ENCODE results near the gene RNF214. TPM values are rescaled to one million over a fixed set of nuclear protein-coding genes. Genes with fewer than 3 reads are reported as not detected.

RNF214 gene
- total and polyA plus RNA-seq, 2 donors (not counting 1 experiment from before 2014, with no cell fraction given), result 12.1 to 13.4 TPM

- Histone ChIP-seq H3K9me3 (ENCODE audit: control insufficient read depth, insufficient read depth, low read depth, low read length) (no peaks in the 10 kb centered on the region), H3K27me3 (ENCODE audit: control insufficient read depth, insufficient read depth, low read length) (no peaks in the 10 kb centered on the region), H3K4me1 (ENCODE audit: control insufficient read depth, extremely low read depth, insufficient read depth, low read length) (peaks cover 14% of the 10 kb centered on the region), H2AFZ (ENCODE audit: low read length) (no peak overlapping the region), H3K79me2 (ENCODE audit: control insufficient read depth, insufficient read depth, low read length) (no peaks in the 10 kb centered on the region), H4K20me1 (ENCODE audit: control insufficient read depth, extremely low read depth, insufficient read depth, low read length) (no peaks in the 10 kb centered on the region), H3K4me3 (replicated peaks in 1 of 4; ENCODE audit: control extremely low read depth in 1 of 4, insufficient read depth in 1 of 4, low read depth in 3 of 4, low read length in 4 of 4) (no peak overlapping the region), H3K4me2 (ENCODE audit: extremely low read depth, insufficient read depth, low read length) (no peak overlapping the region), H3K27ac (ENCODE audit: insufficient read depth, low read length) (no peak overlapping the region), H3K9ac (ENCODE audit: insufficient read depth, low read length) (no peak overlapping the region), H3K36me3 (ENCODE audit: control insufficient read depth, insufficient read depth, low read length) (peaks cover 2% of the 10 kb centered on the region)
- TF ChIP-seq CTCF (conservative IDR thresholded peaks at IDR 0.05 in 1 of 2, IDR thresholded peaks at IDR 0.05 in 1 of 2; ENCODE audit: low read depth in 1 of 2, low read length in 2 of 2), result no peak
- no peak for TF ChIP-seq EZH2 (IDR thresholded peaks at IDR 0.05; ENCODE audit: low read length, missing control alignments)
- no peak for DNase-seq (ENCODE audit: low read depth in 2 of 2)
These were observed 51.6 kb downstream of the RNF214 start for GRCh38 chr11:117284053-117284452.

GRCh38 chr11:117286588-117286987 lies 54.1 kb downstream of the RNF214 start:
- H3K9me3 ChIP-seq (ENCODE audit: control insufficient read depth, insufficient read depth, low read depth, low read length), result no peaks in the 10 kb centered on the region
- H3K27ac ChIP-seq (ENCODE audit: insufficient read depth, low read length), result no peak overlapping the region
- no peak overlapping the region for H3K9ac ChIP-seq (ENCODE audit: insufficient read depth, low read length)
- no peak overlapping the region for H3K4me3 ChIP-seq (replicated peaks in 1 of 4; ENCODE audit: control extremely low read depth in 1 of 4, insufficient read depth in 1 of 4, low read depth in 3 of 4, low read length in 4 of 4)
- peaks cover 15% of the 10 kb centered on the region for H3K36me3 ChIP-seq (ENCODE audit: control insufficient read depth, insufficient read depth, low read length)
- no peak overlapping the region for H3K4me2 ChIP-seq (ENCODE audit: extremely low read depth, insufficient read depth, low read length)
- H4K20me1 ChIP-seq (ENCODE audit: control insufficient read depth, extremely low read depth, insufficient read depth, low read length), result no peaks in the 10 kb centered on the region
- peaks cover 6% of the 10 kb centered on the region for H3K4me1 ChIP-seq (ENCODE audit: control insufficient read depth, extremely low read depth, insufficient read depth, low read length)
- no peak overlapping the region for H2AFZ ChIP-seq (ENCODE audit: low read length)
- H3K79me2 ChIP-seq (ENCODE audit: control insufficient read depth, insufficient read depth, low read length), result no peaks in the 10 kb centered on the region
- TF ChIP-seq EZH2 (IDR thresholded peaks at IDR 0.05; ENCODE audit: low read length, missing control alignments), result no peak
- no peak for TF ChIP-seq CTCF (conservative IDR thresholded peaks at IDR 0.05 in 1 of 2, IDR thresholded peaks at IDR 0.05 in 1 of 2; ENCODE audit: low read depth in 1 of 2, low read length in 2 of 2)
- no peaks in the 10 kb centered on the region for H3K27me3 ChIP-seq (ENCODE audit: control insufficient read depth, insufficient read depth, low read length)
- DNase-seq (ENCODE audit: low read depth in 2 of 2), result no peak

- H3K9ac ChIP-seq (ENCODE audit: insufficient read depth, low read length), result no peak overlapping the region
- no peaks in the 10 kb centered on the region for H3K79me2 ChIP-seq (ENCODE audit: control insufficient read depth, insufficient read depth, low read length)
- no peaks in the 10 kb centered on the region for H3K27me3 ChIP-seq (ENCODE audit: control insufficient read depth, insufficient read depth, low read length)
- no peak overlapping the region for H3K27ac ChIP-seq (ENCODE audit: insufficient read depth, low read length)
- H3K4me2 ChIP-seq (ENCODE audit: extremely low read depth, insufficient read depth, low read length), result no peak overlapping the region
- no peak overlapping the region for H2AFZ ChIP-seq (ENCODE audit: low read length)
- H4K20me1 ChIP-seq (ENCODE audit: control insufficient read depth, extremely low read depth, insufficient read depth, low read length), result no peaks in the 10 kb centered on the region
- DNase-seq (ENCODE audit: low read depth in 2 of 2), result no peak
- no peaks in the 10 kb centered on the region for H3K4me1 ChIP-seq (ENCODE audit: control insufficient read depth, extremely low read depth, insufficient read depth, low read length)
- no peak for TF ChIP-seq CTCF (conservative IDR thresholded peaks at IDR 0.05 in 1 of 2, IDR thresholded peaks at IDR 0.05 in 1 of 2; ENCODE audit: low read depth in 1 of 2, low read length in 2 of 2)
- no peak for TF ChIP-seq EZH2 (IDR thresholded peaks at IDR 0.05; ENCODE audit: low read length, missing control alignments)
- no peak overlapping the region for H3K4me3 ChIP-seq (replicated peaks in 1 of 4; ENCODE audit: control extremely low read depth in 1 of 4, insufficient read depth in 1 of 4, low read depth in 3 of 4, low read length in 4 of 4)
- H3K9me3 ChIP-seq (ENCODE audit: control insufficient read depth, insufficient read depth, low read depth, low read length), result no peaks in the 10 kb centered on the region
- H3K36me3 ChIP-seq (ENCODE audit: control insufficient read depth, insufficient read depth, low read length), result peaks cover 15% of the 10 kb centered on the region
These were observed 55.2 kb downstream of the RNF214 start for GRCh38 chr11:117287668-117288067.
